ENCODE data around the gene CAMSAP1. TPM values are rescaled to one million over a fixed set of nuclear protein-coding genes. Genes with fewer than 3 reads are reported as not detected.

Gene CAMSAP1
- total RNA-seq, 1 donor from 2014 or later: 25.5 TPM

- DNase-seq (ENCODE audit: low spot score): no peak
- intact Hi-C loops (cut with DNase I): no loop called here
These were observed 147.6 kb downstream of the CAMSAP1 start for GRCh38 chr9:135759676-135760300.

GRCh38 chr9:135758870-135759269, 148.5 kb downstream of the CAMSAP1 start:
- DNase-seq (ENCODE audit: low spot score): no peak
- intact Hi-C loops (cut with DNase I): no loop called here

Other genes starting within 250 kb of the CAMSAP1 start
- gene LCN9, start 244.2 kb downstream of the CAMSAP1 start, total RNA-seq: not detected
- gene SOHLH1, start 208.1 kb downstream of the CAMSAP1 start, total RNA-seq: not detected
- 1.2 TPM for gene KCNT1, start 205.4 kb downstream of the CAMSAP1 start, total RNA-seq
- gene UBAC1, start 53.8 kb upstream of the CAMSAP1 start, total RNA-seq: 90.3 TPM
- gene NACC2, start 187.7 kb upstream of the CAMSAP1 start, total RNA-seq: 57.8 TPM
- gene TMEM250, start 211.3 kb upstream of the CAMSAP1 start, total RNA-seq: 19.8 TPM